Medulla oblongata (tissue), 1 donor: ENCODE results near the gene EIF4G1.
A peak's percentile ranks its signal among the peaks of the same experiment; 100 is the strongest.
"Not testable (repeated sequence)": the region's sequence is repeated elsewhere in the genome, so short reads cannot be mapped to it uniquely, and the experiment has no call there.

Experiments
- DNase-seq: peaks from one replicate; pipeline ENCODE4 v3.0.0-alpha.2; 2015; ENCODE audit errors: extremely low spot score

Gene EIF4G1

DNA sequence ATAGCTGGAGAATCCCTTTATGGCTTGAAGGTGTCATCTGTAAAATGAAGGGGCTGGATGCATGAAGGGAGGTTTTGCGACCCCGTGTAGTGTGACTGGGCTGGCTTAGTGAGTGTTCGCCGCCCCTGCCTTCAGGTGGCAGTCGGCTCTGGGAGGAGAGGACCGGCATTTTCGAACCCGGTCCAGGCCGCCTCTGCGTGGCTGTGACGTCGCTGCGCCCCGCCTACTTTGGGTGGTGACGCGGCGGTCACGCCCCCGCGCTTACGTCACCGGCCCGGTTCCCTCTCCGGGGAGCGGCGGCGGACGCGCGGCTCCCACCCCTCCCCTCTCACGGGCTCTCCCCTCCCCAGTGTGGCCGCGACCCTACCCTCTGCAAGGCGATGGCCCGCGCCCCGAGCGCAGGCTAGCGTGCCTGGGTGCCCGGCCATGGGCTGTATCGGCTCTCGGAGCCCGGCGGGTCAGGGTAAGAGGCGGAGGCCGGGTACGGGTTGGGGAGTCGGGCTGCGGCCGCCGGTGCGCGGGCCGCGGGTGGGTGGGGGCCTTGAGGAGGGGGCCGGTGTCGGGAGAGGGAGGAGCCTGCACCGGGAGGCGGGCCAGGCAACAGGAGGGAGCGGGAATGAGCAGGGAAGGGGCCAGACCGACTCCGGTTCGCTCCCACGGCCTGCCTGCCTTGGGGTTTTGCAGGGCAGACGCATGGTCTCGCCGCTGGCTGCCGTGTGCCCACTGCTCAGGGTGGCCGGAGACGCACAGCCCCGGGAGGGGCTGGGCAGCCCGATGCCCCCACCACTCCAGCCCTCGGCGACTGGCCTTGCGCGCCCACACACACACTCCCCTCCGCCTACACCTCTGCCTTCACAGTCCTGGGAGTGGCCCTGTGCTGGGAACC lies 21.5 kb downstream of the EIF4G1 start:
- peak; percentile 88 for DNase-seq

DNA sequence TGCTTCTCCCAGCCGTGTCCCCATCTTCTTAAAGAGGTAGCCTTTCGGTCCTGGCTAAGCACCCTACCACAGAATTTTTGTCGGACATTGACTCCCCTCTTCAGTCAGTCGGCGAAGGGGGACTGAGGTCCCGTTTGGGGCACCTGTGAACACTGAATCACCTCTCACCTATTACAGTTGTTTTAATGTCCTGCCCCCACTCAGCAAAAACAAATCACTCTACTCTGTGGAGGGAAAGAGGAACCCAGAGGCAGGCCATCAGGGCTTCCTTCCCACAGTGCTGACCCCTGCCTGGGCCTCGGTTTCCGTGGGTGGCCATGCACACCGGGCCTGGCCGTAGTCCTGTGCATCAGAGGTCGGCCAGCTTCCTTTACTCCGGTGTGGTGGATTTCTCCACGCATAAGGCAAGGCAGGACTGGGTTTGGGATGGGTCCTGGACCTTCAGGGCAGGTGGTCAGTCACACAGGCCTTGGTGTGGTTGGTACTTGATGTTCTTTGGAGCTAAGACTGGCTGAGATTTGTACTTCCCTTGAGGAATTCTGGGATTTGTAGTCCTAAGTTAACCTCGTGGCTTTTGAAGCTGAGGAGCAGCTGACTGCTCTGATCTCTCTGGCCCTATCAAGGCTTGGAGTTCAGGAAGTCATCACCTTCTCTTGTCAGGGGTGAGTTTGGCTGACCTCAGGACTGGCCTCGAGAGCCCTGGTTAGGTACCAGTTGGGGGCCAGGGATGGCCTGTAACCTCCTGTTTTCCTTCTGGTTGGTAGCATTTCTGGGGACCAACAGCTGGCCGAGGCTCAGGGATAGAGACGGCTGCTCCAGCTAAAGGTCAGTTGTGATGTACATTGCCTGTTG lies 22.4 kb downstream of the EIF4G1 start:
- DNase-seq = peak; percentile 86

DNA sequence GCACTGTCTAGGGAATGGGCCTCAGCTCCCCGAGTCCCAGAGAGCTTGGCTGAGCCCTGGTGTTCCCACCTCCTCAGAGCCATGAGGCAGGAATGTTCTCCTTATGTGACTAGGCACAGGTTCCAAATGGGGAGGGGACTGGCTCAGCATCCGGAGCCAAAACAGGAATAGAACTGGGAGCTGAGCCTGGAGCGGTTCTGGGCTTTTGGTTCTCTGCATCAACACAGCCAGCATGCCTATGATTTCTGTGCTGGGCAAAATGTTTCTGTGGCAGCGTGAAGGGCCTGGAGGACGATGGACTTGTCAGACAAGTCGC lies 23.0 kb downstream of the EIF4G1 start, which contains the start of gene FAM131A:
FAM131A (plus strand) TSS at position 202 of the 316 bp plus-strand sequence; CDS start at position 233, 31 bp downstream.
- peak; percentile 80 for DNase-seq

DNA sequence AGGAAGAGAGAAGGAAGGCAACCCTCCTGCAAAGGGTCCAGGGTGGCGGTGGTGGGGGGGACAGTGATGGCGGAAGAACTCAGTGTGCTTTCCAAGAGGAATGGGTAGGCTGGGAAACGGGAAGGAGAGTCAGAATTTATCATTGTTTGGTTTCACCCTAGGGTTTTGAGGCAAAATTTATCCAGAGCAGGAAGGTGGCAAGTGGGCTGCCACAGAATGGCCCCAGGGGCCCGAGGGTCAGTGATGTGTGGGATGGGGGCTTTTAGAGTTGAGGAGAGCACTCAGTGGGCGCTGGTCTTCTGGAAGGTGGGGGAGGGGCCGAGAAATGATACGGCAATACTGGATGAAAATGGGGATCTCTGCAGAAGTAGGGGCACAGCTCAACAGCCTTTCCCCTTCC lies 23.6 kb downstream of the EIF4G1 start:
- no peak for DNase-seq

DNA sequence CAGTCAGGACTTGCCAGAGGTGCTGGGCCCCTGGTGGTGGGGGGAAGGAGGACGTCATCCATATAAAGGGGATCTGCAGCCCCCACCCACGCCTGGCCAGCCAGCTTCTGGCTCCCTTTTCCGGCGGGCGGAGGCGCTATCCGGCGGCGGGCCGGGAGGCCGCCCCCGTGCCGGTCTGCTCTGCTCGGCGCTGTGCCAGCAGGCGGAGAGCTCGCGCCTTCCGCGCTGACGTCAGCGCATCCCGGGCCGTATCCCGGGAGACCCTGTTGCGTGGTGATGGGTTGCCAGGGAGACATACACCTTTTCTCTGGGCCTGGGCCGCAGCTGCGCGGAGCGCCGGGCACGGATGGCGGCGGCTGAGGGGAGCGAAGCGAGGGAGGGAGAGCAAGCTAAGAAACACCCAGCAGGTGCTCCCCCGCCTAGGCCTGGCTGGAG lies 24.1 kb downstream of the EIF4G1 start:
- DNase-seq = peak; percentile 84

DNA sequence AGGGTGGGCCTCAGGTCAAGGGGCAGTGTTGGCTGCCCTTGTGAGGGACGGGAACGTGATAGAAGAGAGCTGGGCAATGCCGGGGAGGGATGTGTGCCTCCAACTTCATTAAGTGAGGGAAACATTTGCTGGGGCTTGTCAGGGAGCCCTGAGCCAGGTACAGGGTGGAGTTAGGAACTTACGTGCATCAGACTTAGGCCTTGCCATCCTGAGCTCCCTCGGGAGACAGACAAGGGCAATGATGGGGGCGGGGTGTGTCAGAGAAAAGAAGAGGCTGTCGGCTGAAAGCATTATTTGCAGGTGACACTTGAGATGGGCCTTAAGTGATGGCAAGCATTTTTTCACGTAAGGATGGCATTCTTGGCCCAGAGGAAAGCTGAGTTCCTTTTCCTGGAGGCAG lies 24.6 kb downstream of the EIF4G1 start:
- no peak for DNase-seq

DNA sequence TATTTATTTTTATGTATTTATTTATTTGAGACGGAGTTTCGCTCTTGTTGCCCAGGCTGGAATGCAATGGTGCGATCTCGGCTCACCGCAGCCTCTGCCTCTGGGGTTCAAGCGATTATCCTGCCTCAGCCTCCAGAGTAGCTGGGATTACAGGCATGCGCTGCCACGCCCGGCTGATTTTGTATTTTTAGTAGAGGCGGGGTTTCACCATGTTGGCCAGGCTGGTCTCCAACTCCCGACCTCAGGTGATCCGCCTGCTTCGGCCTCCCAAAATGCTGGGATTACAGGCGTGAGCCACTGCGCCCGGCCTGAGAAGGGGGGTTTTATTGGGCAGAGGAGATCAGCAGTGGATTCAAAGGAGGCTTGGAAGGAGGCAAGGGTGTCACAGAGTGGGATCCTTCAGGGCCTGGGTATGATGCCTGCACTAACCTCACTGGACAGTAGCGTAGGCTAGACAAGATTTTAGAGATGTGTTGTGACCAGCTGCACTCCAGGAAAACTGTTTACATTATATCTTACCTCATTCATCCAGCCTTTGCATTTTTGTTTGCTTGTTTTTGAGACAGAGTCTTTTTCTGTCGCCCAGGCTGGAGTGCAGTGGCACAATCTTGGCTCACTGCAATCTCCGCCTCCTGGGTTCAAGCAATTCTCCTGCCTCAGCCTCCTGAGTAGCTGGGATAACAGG lies 25.2 kb downstream of the EIF4G1 start:
- DNase-seq = not testable (repeated sequence)

DNA sequence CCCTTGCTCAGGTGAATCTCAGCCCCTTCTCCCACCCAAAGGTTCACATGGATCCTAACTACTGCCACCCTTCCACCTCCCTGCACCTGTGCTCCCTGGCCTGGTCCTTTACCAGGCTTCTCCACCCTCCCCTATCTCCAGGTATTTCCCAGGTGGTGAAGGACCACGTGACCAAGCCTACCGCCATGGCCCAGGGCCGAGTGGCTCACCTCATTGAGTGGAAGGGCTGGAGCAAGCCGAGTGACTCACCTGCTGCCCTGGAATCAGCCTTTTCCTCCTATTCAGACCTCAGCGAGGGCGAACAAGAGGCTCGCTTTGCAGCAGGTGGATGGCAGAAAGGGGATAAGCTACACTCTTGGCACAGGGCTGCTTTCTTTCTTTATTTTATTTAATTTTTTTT lies 27.5 kb downstream of the EIF4G1 start:
- DNase-seq = no peak

DNA sequence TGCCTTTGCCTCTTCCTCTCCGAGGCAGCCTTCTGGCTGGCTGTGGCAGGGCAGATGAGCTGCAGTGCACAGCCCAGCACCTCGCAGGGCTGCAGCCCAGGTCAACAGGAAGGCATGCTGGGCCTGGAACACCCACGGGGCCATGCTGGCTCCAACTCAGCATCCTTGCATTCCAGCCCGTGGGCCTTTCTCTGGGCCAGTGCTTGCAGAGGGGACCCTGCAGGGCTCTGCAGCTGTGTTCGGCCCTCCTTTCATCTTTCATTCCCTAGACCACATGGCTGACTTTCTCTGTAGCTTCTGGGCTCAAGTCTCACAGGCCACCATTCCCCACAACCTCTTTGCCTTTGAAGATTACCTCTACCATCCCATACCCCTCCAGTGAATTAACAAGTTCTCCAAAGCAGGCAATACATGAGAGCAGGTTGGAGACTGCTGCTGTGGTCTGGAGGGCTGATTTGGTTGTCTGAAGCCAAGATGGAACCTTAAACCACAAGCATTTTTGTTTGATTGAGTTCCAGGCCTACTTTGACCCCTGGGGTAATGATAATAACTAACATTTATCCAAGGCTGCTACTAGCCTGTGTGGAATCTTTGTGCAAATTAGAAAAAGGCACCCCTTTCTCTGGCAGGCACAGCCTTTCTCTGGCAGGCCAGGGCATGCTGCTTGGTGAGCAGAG lies 28.9 kb downstream of the EIF4G1 start:
- DNase-seq = no peak

DNA sequence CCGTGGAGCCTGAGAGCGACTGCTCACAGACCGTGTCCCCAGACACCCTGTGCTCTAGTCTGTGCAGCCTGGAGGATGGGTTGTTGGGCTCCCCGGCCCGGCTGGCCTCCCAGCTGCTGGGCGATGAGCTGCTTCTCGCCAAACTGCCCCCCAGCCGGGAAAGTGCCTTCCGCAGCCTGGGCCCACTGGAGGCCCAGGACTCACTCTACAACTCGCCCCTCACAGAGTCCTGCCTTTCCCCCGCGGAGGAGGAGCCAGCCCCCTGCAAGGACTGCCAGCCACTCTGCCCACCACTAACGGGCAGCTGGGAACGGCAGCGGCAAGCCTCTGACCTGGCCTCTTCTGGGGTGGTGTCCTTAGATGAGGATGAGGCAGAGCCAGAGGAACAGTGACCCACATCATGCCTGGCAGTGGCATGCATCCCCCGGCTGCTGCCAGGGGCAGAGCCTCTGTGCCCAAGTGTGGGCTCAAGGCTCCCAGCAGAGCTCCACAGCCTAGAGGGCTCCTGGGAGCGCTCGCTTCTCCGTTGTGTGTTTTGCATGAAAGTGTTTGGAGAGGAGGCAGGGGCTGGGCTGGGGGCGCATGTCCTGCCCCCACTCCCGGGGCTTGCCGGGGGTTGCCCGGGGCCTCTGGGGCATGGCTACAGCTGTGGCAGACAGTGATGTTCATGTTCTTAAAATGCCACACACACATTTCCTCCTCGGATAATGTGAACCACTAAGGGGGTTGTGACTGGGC lies 30.3 kb downstream of the EIF4G1 start:
- peak; percentile 44 for DNase-seq

DNA sequence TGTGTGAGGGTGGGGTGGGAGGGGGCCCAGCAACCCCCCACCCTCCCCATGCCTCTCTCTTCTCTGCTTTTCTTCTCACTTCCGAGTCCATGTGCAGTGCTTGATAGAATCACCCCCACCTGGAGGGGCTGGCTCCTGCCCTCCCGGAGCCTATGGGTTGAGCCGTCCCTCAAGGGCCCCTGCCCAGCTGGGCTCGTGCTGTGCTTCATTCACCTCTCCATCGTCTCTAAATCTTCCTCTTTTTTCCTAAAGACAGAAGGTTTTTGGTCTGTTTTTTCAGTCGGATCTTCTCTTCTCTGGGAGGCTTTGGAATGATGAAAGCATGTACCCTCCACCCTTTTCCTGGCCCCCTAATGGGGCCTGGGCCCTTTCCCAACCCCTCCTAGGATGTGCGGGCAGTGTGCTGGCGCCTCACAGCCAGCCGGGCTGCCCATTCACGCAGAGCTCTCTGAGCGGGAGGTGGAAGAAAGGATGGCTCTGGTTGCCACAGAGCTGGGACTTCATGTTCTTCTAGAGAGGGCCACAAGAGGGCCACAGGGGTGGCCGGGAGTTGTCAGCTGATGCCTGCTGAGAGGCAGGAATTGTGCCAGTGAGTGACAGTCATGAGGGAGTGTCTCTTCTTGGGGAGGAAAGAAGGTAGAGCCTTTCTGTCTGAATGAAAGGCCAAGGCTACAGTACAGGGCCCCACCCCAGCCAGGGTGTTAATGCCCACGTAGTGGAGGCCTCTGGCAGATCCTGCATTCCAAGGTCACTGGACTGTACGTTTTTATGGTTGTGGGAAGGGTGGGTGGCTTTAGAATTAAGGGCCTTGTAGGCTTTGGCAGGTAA lies 31.1 kb downstream of the EIF4G1 start:
- peak; percentile 97 for DNase-seq

DNA sequence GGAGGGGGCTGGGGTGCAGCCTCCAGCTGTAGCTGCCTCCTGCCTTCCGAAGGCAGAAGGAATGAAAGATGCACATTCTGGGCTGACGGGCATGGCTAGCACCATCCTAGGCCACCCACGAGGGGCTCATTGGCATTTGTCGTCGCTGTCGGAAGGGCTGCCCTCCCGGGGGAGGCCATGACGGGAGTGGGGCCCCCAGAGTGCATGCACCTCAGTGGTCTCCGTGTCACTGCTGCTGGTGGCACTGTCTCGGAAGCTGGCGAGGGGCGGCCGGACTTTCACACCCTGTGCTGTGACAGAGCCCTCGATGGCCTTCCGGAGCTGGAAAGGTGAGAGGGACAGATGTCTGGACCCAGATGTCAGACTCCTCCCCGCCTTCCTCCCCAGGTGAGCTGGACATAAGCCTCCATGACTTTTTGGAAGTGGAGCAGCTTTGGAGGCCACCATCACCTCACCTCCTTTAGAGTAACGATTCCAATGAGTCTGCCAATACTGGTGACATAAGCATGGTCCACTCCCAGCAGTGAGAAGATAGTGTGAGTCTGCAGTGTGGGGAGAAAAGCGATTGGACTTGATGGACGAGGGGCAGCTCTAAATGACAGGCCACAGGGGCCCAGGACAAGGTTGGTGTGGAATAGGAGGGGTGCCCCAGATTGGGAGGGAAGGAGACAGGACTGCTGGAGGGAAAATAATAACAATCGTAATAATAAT lies 32.2 kb downstream of the EIF4G1 start:
- DNase-seq = no peak

DNA sequence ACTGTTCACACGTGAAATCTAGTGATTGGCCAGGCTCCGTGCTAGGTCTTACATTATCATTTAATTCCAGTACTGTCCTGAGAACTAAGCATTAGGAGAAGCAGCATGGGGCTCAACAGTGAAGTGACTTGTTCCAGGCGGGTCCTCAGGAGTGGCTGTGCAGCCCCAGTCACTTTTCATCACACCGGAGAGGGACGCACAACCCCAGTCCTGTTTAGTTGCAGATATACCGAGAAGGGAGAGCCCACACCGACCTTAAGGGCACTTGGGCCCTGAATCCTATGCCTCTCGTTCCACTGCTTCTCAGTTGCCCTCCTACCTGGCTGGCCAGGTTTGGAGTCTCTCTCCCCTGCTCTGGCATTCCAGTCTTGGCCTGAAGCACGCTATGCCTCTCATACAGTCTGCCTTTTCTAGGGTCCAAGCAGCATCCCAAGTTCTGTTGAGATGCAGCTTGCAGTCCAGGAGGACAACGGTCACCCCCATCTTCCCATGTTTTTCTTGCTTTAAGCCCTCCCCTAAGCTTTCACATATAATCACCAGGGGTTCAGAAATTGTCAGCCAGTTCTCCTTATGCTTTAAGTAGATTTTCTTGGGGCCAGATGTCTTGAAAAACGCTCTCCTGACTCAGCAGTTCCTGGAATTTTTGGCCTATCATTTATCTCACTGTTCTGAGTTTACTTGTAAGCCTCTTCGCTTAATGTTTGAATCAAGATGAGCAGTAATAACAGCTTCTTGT lies 33.1 kb downstream of the EIF4G1 start:
- DNase-seq = no peak

DNA sequence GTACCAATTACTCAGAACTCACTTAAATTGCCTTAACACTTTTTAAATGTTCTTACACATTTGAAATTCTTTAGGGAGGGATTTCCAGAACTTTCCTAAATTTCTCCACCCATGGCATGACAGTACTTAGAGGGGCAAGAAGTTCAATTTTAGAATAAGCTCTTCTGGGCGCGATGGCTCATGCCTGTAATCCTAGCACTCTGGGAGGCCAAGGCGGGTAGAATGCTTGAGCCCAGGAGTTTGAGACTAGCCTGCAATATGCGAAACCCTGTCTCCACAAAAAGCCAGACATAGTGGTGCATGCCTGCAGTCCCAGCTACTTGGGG lies 33.6 kb downstream of the EIF4G1 start:
- no peak for DNase-seq

DNA sequence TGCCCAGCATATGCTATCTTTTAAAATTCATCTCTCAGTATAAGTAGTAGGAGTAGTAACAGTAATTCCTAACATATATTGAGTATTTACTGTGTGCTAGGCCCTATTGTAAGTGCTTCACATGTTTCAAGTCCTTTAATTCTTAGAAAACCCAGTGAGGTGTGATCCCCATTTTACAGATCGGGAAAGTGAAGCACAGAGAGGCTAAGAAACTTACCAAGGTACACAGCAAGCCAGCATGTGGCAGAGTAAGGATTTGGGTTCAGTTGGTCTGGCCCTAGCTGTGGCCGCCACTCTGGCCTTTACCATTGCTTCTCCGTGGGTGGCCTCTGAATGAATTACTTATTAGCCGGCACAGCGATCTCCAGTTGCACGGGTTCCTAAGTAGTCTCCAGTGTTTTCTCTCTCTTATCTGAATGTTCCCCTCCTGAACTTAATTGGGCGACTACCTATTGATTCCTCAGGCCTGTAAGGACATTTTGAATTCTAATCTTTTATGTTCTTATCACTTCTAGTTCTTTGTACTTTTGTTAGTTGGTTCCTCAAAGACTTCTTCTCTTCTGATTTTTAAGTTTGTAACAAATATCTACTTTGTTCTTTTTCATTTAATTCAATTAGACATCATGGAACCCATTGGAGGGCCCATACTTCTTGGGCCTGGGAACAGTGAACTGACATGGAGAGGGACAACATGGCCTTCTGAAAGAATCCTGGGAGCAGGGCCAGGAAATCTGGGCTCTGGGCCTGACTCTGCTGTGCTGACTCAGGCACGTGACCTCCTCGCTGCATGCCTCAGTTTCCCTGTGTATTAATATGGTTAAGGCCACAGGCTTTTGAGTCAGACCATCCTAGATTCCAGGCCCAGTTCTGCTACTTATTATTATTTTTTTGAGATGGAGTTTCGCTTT lies 35.4 kb downstream of the EIF4G1 start:
- no peak for DNase-seq

DNA sequence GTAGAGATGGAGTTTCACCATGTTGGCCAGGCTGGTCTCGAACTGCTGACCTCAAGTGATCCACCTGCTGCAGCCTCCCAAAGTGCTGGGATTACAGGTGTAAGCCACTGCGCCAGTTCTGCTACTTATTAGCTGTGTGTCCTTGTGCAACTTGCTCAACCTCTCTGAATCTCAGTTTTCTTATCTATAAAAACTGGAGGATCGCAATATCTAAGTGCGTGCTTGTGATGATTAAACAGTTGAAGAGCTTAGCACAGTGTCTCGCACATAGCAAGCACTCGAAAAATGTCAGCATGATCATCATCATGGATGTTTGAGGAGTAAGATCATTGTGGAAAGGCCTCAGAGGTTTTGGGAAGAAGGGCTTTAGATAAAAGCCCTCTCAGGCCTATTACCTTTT lies 36.2 kb downstream of the EIF4G1 start:
- DNase-seq = no peak

DNA sequence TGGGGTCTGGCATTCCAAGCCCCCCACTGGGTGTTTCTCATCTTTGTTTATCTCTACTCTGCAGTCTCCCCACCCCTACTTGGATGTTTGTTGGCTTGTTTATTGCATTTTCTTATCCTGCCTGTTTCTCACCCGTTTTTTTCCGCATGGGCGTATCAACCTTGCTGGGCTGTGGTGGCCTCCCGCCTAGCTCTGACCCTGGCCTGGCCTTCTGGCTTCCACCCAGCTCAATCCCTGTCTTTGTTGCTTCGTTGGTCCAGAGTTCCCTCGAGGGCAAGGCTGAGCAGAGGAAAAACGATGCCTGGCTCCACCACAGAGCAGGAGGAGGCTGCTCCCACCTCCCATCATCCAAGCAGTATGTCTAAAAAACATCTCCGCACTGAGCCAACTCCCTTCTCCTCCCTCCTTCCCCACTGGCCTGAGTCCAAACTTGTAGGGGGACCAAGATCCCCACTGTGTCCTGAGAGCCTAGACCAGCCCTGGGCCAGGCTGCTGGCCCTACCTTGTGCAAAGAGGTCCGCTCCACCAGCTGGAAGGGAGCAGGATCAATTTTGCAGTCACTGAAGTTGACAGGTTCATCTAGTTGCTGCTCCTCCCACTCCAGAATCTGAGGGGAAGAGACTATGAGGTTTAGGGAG lies 37.2 kb downstream of the EIF4G1 start:
- DNase-seq = no peak
